ENCODE results near the gene CLDN20. TPM values are rescaled to one million over a fixed set of nuclear protein-coding genes. Genes with fewer than 3 reads are reported as not detected.

Gene CLDN20
- total and polyA plus RNA-seq, 2 of the 4 experiments (the other 2 are of a cell fraction), result not detected

GRCh38 chr6:155311086-155311485 is 47.3 kb downstream of the CLDN20 start:
- TF ChIP-seq RAD21 (IDR thresholded peaks at IDR 0.05; ENCODE audit: low read length) (no peak), CEBPB (IDR thresholded peaks at IDR 0.05; ENCODE audit: low read depth, low read length) (no peak), BHLHE40 (IDR thresholded peaks at IDR 0.05; ENCODE audit: low read depth, low read length) (no peak), RCOR1 (IDR thresholded peaks at IDR 0.05; ENCODE audit: insufficient replicate concordance, low read length) (no peak), NFE2L2 (IDR thresholded peaks at IDR 0.05; ENCODE audit: low read depth, low read length) (no peak), USF2 (IDR thresholded peaks at IDR 0.05; ENCODE audit: low read depth, low read length) (no peak), ELK1 (IDR thresholded peaks at IDR 0.05; ENCODE audit: borderline replicate concordance, low read depth, low read length) (no peak), MXI1 (IDR thresholded peaks at IDR 0.05; ENCODE audit: borderline replicate concordance, low read depth, low read length) (no peak), SMC3 (IDR thresholded peaks at IDR 0.05; ENCODE audit: low read depth, low read length) (no peak), RFX5 (IDR thresholded peaks at IDR 0.05; ENCODE audit: low read depth, low read length) (no peak), FOS (IDR thresholded peaks at IDR 0.05; ENCODE audit: low read depth, low read length) (no peak), POLR2A (IDR thresholded peaks at IDR 0.05; ENCODE audit: low read depth, low read length) (no peak), CTCF (conservative IDR thresholded peaks at IDR 0.05; ENCODE audit: low read depth, low read length) (no peak), CHD1 (IDR thresholded peaks at IDR 0.05; ENCODE audit: low read depth, low read length) (no peak)
- Histone ChIP-seq H3K23ac (ENCODE audit: low read depth, low read length) (0 out of 2 replicates have a peak overlapping the region, but pooled peaks have one; percentile 24), H3K9me1 (ENCODE audit: insufficient read depth, low read length) (no peaks in the 10 kb centered on the region; the same call in none of the 2 replicates), H3K27ac (ENCODE audit: insufficient read depth, low read length) (peak overlapping the region; percentile 48; the same call in 1 of the 2 replicates), H2BK120ac (ENCODE audit: low read depth, low read length) (peak overlapping the region; percentile 66), H3K9me3 (ENCODE audit: control insufficient read depth, insufficient read depth, low read length) (no peaks in the 10 kb centered on the region), H3K4me3 (ENCODE audit: insufficient read depth, low read depth, low read length) (no peak overlapping the region), H2BK20ac (ENCODE audit: low read depth, low read length) (peak overlapping the region; percentile 69; the same call in 1 of the 2 replicates), H4K8ac (ENCODE audit: low read depth in 2 of 2, low read length in 2 of 2) (peak overlapping the region; percentile 7 to 27; a peak in 2 of 4 replicates), H4K91ac (ENCODE audit: insufficient read depth, low read depth, low read length) (peak overlapping the region; percentile 65; the same call in 1 of the 2 replicates), H2AFZ (replicated peaks; ENCODE audit: low read length, poor library complexity) (no peak overlapping the region), H2BK15ac (ENCODE audit: low read depth, low read length) (peak overlapping the region; percentile 59; the same call in 1 of the 3 replicates), H3K27me3 (ENCODE audit: control insufficient read depth, insufficient read depth, low read length) (no peaks in the 10 kb centered on the region), H3K36me3 (ENCODE audit: control insufficient read depth, insufficient read depth, low read length) (peaks cover 2% of the 10 kb centered on the region; the same call in 1 of the 2 replicates), H3K18ac (ENCODE audit: low read depth, low read length) (peak overlapping the region; percentile 69; the same call in 1 of the 2 replicates), H4K5ac (ENCODE audit: low read depth, low read length) (peak overlapping the region; percentile 70; the same call in 1 of the 2 replicates), H3K14ac (replicated peaks; ENCODE audit: low read depth, low read length) (no peak overlapping the region), H3K79me1 (ENCODE audit: low read depth in 1 of 2, low read length in 2 of 2) (peaks cover 29 to 42% of the 10 kb centered on the region in 2 experiments), H3K4ac (ENCODE audit: low read depth, low read length) (peak overlapping the region; percentile 29; the same call in 1 of the 2 replicates), H3K4me1 (ENCODE audit: control insufficient read depth, insufficient read depth, low read length) (peaks cover 6% of the 10 kb centered on the region), H3K9ac (ENCODE audit: low read depth, low read length) (no peak overlapping the region), H3K4me2 (ENCODE audit: low read depth, low read length) (peak overlapping the region; percentile 53; the same call in 1 of the 2 replicates), H3K56ac (ENCODE audit: extremely low read depth, insufficient read depth, low read length) (no peak overlapping the region), H2AK5ac (ENCODE audit: low read depth, low read length) (peak overlapping the region; percentile 65), H4K20me1 (ENCODE audit: insufficient read depth, low read length) (no peaks in the 10 kb centered on the region), H2BK5ac (ENCODE audit: low read depth, low read length, poor library complexity, severe bottlenecking) (peak overlapping the region; percentile 48), H2AK9ac (replicated peaks; ENCODE audit: low read depth, low read length, poor library complexity) (no peak overlapping the region)
- BruUV-seq (replicated peaks), result no TSS peak
- POLR2A ChIA-PET (ENCODE audit: unreplicated experiment), result no interaction called here
- CTCF ChIA-PET, result interaction anchor here (1.1 kb wide), 1 partner anchor 443 kb away, joined by 3 read pairs; no protein-coding TSS in a partner anchor
- ATAC-seq (ENCODE audit: low read depth), result no peak
- DNase-seq, result peak; percentile 18
- intact Hi-C loops (cut with micrococcal nuclease), result loop anchor here (5.0 kb wide), 2 partner anchors 384 to 439 kb away; no protein-coding TSS in a partner anchor
- in situ Hi-C loops (cut with MboI; ENCODE audit: low sequenced_read_pairs), result no loop called here
- 100% methylated on average over 1 of the region's 6 CpGs; no CpG with 5 or more reads in 1 of the 2 experiments for WGBS, 2 experiments (ENCODE audit: extremely low coverage in 2 of 2, insufficient read length in 1 of 2)
- dilution Hi-C loops (cut with HindIII; ENCODE audit: low sequenced_read_pairs, unreplicated experiment), result no loop called here

Measured in IMR-90 (cell line).